Neural cell (in vitro differentiated cells): Measurements from ENCODE around the gene MTX1.

Experiments
- CTCF ChIP-seq: fragments of 450-650 bp; IDR thresholded peaks from 2 replicates; pipeline ENCODE4 v1.5.1; 2014; ENCODE audit warnings: antibody characterized with exemption, mild to moderate bottlenecking, moderate library complexity; ENCODE audit not compliant: poor library complexity, severe bottlenecking
- EZH2 ChIP-seq: fragments of 200-600, 300-800 bp; shearing (Covaris generic), sonication (generic); IDR thresholded peaks from 2 replicates; pipeline ENCODE4 v1.6.1; 2014; ENCODE audit warnings: antibody characterized with exemption, low read length, borderline replicate concordance, mild to moderate bottlenecking; ENCODE audit not compliant: insufficient read depth, poor library complexity, severe bottlenecking
- MXI1 ChIP-seq: fragments of 450-650 bp; conservative IDR thresholded peaks from 2 replicates; pipeline ENCODE4 v1.6.1; 2014; ENCODE audit warnings: antibody characterized with exemption, mild to moderate bottlenecking; ENCODE audit not compliant: poor library complexity, severe bottlenecking
- RAD21 ChIP-seq: fragments of 450-650 bp; conservative IDR thresholded peaks from 2 replicates; pipeline ENCODE4 v1.6.1; 2014; ENCODE audit warnings: antibody characterized with exemption, mild to moderate bottlenecking, moderate library complexity
- REST ChIP-seq: IDR thresholded peaks from 2 replicates; pipeline ENCODE4 v1.6.1; 2012; ENCODE audit warnings: borderline replicate concordance
- SMC3 ChIP-seq: fragments of 450-650 bp; conservative IDR thresholded peaks from 2 replicates; pipeline ENCODE4 v1.6.1; 2014; ENCODE audit warnings: antibody characterized with exemption, mild to moderate bottlenecking, moderate library complexity; ENCODE audit not compliant: poor library complexity
- TAF1 ChIP-seq: IDR thresholded peaks from 2 replicates; pipeline ENCODE4 v1.6.1; 2012; ENCODE audit warnings: low read depth

GRCh38 chr1:155175281-155175926 is 33.1 kb upstream of the MTX1 start:
- TF ChIP-seq MXI1 (no peak), CTCF (no peak), REST (no peak), EZH2 (no peak), RAD21 (no peak), SMC3 (no peak), TAF1 (no peak)
